GM18870 (cell line): ENCODE results near the gene APC2.
"Not testable (repeated sequence)": the region's sequence is repeated elsewhere in the genome, so short reads cannot be mapped to it uniquely, and the experiment has no call there.

Source experiments
- ATAC-seq: cut with Tn5 transposase; IDR thresholded peaks from one replicate; pipeline ENCODE4 v1.9.1; 2021; ENCODE audit warnings: moderate library complexity; ENCODE audit not compliant: unreplicated experiment

Gene APC2

DNA sequence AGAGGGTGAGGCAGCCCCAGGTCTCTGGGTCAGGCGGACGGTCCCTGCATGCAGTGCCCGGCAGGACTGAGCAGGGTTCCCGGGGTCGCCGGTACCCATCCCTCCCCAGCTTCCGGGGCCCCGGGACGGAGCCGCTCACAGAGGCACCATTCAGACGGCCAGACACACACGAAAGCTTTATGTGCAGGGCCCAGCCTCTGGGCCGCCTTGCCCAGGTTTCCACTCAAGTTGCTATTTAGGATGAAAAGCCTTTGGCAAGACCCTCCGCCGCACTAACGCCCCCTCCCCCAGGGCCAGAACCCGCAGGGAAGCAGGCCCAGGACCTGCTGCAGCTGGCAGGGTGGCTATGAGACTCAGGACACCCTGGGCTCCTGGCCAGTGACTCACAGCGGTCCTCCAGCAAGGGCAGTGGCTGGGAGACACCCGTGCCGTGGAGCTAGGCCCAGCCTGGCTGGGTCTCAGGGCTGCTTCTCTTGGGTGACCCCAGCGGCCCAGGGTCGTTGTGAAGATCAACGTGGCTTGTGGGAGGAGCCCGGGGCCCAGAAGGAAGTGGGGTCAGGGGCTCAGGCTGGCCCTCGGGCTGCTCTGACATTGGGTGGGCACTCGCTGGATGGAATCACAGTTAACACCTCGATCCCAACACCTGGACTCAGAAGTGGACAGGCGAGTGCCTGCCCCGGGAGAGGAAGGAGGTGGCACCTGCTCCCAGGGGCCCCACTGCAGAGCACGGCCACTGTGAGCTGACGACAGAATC lies 24.3 kb downstream of the APC2 start:
- no peak for ATAC-seq

DNA sequence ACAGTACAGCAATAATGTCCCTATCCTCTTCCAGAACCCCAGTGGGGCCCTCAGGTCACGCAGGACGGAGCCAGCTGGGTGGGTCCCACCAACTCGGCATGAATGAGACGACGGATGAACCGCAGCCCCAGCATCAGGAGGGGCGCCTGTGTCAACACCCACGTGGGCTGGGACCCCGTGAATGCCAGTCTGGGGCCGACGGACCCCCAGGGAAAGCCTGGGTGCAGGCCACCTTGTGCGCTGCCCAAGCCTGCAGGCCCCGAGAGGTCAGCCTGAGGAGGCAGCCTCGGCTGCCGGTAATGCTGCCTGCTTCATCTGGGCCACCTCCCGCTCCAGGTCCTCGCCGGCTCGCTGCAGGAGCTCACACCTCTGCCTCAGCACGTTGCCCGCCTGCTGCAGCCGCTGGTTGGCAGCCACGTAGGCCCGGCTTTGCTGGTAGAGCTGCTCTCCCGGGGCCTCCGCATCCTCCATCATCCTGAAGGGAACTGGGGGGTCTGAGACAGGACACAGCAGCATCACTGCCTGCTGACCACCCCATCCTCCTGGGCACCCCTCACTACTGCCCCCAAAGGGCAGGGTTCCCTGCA lies 24.9 kb downstream of the APC2 start:
- ATAC-seq: no peak

DNA sequence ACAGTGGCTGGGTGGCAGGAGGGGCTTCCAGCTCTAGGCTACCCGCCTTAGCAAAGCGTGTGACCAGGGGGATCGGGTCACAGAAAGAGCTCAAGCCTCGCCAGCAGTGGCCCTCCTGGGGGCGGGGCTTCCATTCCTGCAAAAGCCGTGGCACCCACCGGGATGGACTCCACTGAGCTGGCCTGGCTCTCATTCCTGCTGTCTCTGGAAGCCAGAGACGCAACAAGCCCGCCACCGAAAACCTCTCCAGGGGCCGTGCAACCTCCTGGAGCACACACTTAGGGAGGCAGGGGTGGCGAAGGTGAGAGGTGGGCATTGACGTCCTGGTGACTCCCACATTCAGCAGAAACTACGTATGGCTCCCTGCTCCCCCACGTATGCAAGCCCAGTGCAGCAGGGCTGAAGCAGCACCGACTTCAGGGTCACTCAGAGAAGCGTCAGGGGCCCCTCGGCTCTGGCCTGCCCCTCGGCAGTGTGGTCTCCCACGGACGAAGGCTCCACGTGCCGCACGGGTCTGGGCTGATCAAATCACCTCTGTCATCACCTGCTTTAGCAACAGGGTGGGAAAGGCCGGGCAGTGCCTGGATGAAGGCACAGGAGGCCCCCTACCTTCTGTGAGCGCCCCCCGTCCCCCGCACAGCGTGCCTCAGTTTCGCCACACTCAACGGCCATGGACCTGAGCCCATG lies 26.0 kb downstream of the APC2 start:
- ATAC-seq: no peak

DNA sequence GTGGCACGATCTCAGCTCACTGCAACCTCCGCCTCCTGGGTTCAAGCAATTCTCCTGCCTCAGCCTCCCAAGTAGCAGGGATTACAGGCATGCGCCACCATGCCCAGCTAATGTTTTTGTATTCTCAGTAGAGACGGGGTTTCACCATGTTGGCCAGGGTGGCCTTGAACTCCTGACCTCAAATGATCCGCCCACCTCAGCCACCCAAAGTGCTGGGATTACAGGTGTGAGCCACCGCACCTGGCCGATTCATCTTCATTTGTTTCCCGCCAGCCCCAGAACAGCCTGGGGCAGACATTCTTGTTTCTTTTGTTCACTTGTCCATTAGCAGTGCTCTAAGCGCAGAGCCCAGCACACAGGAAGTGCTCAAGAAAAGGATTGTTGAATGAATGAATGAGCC lies 27.1 kb downstream of the APC2 start:
- not testable (repeated sequence) for ATAC-seq

DNA sequence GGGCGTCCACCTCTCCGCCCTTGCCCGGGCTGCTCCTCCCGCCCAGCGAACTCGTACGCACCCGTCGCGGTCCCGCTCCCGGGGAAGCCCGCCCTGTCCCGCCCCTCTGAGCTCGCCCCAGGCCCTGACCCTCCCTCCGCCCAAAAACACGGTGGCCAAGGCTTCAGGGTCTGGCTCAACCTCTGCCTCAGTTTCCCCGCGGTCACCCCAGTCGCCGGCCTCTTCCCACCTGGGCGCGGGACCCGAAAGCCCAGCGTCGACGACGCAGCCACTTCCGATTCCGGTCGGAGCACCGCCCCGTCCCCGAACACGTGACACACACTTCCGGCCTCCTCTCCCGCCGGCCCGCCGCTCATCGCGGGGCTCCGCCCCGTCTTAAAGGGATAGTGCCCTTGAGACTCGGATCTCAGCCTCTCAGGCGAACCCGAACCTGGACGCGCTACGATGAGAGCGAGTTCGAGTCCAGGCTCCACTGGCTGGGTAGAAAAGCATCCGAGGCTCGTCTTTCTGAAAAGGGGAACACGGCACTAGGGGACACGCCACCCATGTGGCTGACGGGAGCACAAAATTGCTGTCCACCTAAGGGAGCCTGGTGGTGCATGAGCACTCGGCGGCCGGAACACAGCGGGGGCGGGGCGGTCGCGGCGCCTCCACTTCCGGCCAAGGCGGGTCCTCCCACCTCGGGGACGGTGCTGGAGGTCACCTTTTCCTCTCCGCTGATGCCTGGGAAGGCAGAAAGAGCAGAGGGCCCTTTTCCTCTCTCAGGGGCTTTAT lies 29.2 kb downstream of the APC2 start, which contains the start of gene C19orf25:
TSS of gene C19orf25 (minus strand) at position 282 of the 774 bp plus-strand sequence. CDS start 312 bp downstream, outside the sequence.
- peak; percentile 66 for ATAC-seq

DNA sequence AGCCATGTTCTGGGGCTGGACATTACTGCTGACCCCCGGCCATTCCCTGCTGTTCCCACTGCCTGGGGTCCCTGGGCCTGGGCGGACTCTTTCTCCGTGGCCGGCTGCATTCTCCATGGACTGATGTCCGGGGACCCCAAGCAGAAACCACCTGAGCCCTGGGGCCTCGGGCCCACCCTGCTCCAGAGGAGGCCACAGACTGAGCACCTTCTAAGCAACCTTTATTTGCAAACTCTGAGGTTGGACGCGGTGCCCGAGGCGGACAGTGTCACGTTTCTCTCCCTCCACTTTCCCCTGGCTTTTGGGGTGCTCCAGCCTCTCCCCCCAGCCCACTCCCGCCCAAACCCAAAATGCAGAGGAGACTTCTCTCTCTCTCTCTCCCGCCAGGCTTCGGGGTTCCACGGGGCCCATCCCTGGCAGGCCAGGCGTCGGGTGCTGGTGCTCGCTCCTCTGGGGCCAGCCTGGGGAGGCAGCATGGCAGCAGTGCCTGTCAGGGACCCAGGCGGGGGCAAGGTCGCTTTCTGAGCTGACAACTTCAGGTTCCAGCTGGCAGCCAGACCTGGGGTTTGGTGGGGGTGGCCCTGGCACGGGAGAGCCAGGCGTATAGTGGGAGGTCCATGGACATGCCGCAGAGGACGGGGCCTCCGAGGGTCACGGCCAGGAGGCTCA lies 31.4 kb downstream of the APC2 start:
- no peak for ATAC-seq

DNA sequence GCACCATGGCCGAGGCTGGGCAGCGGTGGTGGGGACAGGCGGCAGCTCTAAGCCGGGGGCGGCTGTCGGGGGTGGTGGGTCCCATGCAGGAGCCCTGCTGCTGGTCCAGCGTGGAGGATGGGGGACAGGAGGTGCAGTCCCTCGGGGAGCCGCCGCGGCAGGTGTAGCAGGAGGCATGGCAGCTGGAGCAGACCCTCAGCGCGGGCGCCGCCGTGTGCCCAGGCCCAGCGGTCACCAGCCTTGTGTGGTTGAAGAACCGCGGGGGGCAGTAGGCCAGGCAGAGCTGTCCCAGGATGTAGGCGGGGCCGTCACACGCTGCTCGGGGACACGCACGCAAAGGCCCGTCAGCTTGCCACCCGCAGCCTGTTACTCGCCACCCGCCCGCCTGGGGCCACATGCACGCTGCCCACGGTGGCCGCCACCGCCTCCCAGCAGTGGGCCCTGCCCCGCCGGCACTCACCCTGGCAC lies 32.0 kb downstream of the APC2 start:
- no peak for ATAC-seq

DNA sequence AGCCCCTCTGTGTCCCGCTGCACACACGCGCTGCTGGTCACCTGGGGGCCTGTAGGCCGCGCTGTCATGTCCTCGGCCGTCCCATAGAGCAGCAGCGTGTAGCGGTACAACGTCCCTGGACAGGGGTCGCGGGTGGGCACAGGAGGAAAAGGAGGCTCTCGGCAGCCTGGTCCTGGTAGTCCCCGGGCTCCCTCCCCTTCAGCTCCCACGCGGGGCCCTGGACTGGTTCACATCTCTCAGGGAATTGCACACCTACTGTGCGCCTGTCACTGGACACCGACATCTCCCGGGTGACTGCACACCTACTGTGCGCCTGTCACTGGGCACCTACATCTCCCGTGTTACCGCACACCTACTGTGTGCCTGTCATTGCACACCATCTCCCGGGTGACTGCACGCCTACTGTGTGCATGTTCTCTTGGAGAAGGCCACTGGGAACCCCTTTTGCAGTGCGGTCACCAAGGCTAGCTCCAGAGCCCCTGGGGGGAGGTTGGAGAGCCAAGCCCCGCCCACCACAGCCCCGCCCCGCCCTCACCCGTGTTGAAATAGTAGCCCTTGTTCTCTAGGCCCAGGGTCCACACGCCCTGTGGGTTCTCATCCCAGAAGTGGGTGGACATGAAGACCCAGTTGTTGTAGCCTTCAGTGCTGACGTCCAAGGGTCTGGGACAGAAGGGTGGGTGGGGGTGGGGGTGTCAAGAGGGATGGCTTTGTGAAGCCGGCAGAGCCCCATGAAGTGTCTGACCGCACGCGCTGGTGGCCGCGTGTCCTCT lies 32.6 kb downstream of the APC2 start:
- no peak for ATAC-seq

DNA sequence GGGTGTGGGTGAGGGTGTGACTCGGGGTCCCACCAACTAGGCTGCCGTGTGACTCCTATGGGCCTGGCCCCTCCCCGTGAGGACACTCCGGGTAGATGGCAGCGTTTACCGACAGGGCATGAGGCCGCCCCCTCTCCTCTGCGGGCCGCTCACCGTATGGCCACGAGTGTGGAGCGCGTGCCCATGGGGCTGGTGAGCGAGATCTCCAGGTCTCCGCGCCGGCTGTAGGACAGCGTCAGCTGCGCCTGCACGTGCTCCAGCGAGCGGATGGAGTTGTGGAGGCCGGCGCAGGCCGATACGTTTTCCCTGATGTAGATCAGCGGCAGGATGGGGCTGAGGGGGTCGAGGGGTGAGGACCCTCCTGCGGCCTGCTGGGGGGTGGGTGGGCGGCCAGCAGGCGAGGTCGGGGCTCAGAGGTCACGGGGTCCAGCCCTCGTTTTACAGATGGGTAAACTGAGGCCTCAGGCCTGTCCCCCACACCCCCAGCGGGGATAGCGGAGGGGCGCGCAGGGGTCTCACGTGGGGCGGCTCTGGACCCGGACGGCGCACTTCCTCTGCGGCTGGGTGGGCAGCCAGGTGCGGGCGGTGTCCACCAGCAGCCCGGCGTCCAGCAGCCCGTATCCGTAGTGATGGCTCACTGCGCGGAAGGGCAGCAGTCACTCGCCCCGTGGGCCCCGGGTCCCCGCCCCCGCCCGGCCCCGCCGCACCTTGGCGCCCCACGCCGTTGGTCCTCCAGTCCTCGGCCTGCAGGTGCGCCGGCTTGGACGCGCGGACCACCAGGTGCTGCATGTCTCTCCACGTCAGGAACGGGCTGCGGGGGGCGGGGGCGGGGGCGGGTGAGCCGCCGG lies 33.4 kb downstream of the APC2 start:
- no peak for ATAC-seq

DNA sequence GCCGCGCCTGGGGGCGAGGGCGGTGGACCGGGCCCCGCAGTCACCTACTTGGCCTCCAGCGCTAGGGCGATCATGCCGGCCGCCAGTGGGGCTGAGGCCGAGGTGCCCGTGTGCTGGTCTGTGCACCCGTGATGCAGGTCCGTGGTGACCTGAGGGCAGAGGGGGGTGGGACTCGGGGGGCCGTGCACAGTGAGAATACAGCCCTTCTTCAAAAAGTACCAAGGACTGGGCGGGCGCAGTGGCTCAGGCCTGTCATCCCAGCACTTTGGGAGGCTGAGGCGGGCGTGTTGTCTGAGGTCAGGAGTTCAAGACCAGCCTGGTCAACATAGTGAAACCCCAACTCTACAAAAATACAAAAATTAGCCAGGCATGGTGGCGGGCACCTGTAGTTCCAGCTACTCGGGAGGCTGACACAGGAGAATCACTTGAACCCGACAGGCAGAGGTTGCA lies 34.1 kb downstream of the APC2 start:
- no peak for ATAC-seq

DNA sequence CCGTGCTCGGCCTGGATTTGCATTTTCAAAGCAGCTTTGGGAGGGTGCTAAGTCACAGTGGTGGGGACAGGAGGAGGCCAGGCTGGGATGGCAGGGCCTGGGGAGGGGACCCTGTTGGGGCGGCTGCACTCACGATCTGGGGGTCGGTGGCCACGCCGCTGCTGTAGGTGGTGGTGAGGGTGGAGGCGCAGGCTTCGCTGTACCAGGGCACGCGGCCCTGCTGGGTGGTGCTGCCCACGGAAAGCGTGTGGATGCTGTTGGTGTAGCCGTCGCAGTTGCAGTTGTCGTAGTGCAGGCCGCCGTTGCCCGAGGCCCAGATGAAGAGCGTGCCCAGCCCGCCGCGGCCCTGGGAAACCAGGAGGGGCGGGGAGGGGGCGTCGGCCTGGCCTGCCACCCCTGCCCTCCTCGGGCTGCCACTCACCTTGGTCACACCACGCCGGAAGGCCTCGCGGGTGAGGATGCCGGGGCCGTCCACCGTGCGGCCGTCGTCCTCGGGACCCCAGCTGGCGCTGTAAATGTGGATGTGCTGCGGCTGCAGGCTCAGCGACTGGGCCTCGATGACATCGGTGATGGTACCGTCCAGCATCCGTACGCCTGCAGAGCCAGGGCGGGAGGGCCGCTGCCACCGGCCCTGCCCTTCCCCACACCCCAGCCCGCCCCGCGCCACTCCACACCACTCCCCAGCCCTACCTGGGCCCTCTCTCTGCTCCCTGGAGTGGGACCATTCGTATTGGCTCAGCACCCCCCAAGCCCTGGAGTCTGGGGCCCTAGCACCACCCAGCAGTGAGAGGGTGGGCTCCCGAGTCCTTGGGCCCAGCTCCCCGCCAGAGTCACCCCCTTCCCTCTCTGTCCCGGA lies 37.0 kb downstream of the APC2 start:
- ATAC-seq: no peak

DNA sequence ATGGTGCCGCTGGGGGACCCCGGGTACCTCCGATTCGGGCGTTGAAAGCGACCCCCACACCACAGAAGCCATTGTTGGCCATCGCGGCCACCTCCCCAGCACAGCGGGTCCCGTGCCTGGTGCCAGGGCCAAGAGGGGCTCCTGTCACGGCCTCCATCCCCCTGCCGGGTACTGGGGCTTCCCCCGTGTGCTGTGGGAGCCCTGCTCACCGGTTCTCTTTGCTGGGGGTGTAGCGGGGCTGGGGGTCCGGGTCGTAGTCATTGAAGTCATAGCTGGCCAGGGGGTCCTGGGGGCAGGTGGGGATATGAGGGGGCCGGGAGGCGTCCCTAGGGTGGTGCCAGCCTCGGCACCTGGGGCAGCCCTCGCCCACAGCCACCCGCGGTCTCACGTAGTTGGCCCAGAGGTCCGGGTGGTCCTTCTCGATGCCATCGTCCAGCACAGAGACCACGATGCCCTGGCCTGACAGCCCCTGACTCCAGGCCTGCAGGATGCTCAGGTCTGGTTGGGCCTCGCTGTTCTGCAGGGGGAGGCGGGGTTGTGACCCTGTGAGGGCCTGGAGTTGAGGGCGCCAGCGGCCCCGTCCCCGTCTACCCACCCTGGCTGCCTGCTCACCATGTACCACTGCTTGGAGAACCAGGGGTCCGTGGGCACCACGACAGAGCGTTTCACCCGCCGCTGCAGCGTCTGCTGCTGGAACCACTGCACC lies 37.8 kb downstream of the APC2 start:
- no peak for ATAC-seq

DNA sequence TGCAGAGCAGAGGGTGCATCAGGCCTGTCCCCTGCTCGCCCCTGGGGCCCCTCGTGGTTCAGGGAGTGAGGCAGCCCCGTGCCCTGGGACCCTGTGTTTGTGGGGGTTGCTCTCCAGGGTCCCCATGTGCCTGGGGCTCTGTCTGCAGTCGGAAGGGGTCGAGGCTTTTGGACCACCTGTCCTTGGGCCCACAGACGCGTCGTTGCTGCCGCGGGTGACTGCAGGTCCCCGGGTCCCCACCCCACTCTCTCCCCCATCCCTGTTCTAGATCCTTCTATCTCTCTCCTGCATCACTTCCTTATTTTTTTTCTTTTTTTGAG lies 38.3 kb downstream of the APC2 start:
- ATAC-seq: no peak

DNA sequence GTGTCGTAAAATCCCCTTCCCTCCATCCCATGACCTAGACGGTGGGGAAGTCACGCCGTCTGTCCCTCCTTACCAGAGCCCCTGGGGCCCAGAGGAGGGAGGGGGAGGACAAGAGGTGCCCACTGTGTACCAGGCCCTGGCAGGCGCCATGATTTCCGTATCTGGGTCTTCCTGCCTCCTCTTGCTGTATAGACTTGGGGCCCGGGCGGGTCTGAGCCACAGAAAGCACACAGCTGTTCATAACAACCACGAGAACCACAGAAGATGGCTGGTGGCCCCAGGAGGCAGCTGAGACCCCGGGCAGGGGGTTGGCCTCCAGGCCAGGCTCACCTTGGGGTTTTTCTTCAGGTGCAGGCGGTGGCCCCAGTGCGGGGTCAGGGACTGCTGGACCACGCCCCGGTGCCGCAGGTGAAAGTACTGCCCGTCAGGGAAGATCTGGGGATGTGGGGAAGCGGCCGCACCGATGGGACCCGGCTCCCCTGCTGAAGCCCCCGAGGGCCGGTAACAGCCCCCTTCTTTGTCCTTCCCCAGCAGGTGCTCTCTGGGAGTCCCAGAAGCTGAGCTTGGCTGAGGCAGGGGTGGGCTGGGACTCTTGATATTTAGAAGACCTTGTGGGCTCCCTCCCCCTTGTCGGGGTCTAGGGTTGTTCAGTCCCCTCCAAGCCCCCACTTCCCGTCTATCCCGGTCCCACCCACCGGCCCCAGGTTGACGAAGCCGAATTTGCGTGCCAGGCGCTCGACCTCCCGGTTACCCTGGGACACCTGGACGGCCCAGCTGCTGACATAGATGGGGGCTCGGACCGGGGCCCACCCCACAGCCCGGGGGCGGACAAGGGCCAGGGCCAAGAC lies 39.8 kb downstream of the APC2 start:
- no peak for ATAC-seq

DNA sequence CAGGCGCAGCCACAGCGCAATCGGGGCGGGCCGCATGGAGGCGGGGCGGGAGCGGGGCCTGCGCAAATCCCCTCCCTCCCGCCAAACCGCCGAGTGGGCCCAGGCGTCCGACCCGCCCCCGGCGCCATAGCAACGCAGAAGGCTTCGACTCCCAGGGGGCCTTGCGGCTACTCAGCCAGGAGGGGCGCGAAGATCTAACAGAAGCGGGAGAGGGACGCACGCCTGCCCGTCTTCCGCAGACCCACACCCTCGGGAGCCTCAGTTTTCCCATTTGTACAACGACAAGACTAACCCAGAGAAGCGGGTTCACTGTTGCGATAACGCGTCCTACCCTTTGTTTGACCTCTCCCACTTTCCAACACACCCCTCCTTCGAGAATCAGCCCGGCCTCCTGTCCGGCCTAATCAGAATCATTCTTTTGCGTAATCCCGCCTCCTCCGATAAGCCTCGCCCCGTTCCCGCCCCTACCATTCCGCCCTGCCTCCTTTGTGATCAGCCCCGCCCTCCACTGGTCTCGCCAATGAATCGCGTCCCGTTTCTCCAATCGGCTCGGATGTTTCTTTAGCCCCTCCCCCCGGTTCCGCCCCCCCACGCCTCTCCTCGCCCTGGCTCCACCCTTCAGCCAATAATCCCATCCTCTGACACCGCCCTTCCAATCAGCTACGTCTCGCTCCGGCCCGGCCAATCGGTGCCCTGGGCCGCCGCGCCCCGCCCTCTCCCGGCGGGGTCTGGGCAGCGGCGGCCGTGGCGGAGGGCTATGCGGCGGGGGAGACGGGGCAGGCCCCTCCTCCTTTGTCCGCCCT lies 40.6 kb downstream of the APC2 start, which contains the start of gene PCSK4:
TSS of gene PCSK4 (minus strand) at position 40 of the 803 bp plus-strand sequence. CDS start at position 36, 4 bp downstream.
- peak; percentile 73 for ATAC-seq
